Lung (tissue), 12 donors: Measurements from ENCODE around the gene DNAJB6. TPM values are rescaled to one million over a fixed set of nuclear protein-coding genes. Genes with fewer than 3 reads are reported as not detected.

Experiments used
- ATAC-seq: fragments of 200-7000 bp; cut with Tn5 transposase; one replicate; pipeline ENCODE4 v1.9.1; 2020; ENCODE audit warnings: moderate number of reproducible peaks; ENCODE audit not compliant: insufficient read depth, low FRiP score
- DNase-seq, 3 donors: peaks; one replicate each; pipeline ENCODE4 v3.0.0-alpha.2; 2013 to 2017
- H3K27ac ChIP-seq, 2 donors: one replicate each; pipeline ENCODE4 v1.5.1; 2013; ENCODE audit warnings: mild to moderate bottlenecking in 2 of 2, moderate library complexity in 2 of 2, control low read depth in 1 of 2, inconsistent platforms in 1 of 2, low read depth in 1 of 2, low read length in 1 of 2
- H3K27me3 ChIP-seq, 3 donors: one replicate each; pipeline ENCODE4 v1.5.1; 2013; ENCODE audit warnings: low read length in 2 of 3; ENCODE audit not compliant: control insufficient read depth in 3 of 3, insufficient read depth in 3 of 3
- H3K36me3 ChIP-seq, 4 donors: one replicate each; pipeline ENCODE4 v1.5.1; 2013; ENCODE audit warnings: low read length in 4 of 4, mild to moderate bottlenecking in 1 of 4, moderate library complexity in 1 of 4; ENCODE audit not compliant: control insufficient read depth in 4 of 4, insufficient read depth in 4 of 4
- H3K4me1 ChIP-seq, 5 donors: one replicate each; pipeline ENCODE4 v1.5.1; 2013; ENCODE audit warnings: low read length in 5 of 5, mild to moderate bottlenecking in 2 of 5, moderate library complexity in 1 of 5; ENCODE audit not compliant: control insufficient read depth in 5 of 5, insufficient read depth in 5 of 5
- H3K4me3 ChIP-seq: one replicate; pipeline ENCODE4 v1.5.1; 2013; ENCODE audit warnings: mild to moderate bottlenecking, control low read depth, moderate library complexity
- H3K9ac ChIP-seq, 2 donors: one replicate each; pipeline ENCODE4 v1.5.1; 2013; ENCODE audit warnings: low read length in 2 of 2, control low read depth in 1 of 2; ENCODE audit not compliant: insufficient read depth in 1 of 2
- H3K9me3 ChIP-seq, 4 donors: one replicate each; pipeline ENCODE4 v1.5.1; 2013; ENCODE audit warnings: low read length in 3 of 4, mild to moderate bottlenecking in 1 of 4, moderate library complexity in 1 of 4; ENCODE audit not compliant: control insufficient read depth in 4 of 4, insufficient read depth in 3 of 4
- WGBS, 2 donors: extraction: QIAGEN DNeasy Blood & Tissue Kit; methylation state at CpG; one replicate each; pipeline ENCODE4 v1.1.7; 2013; 5-methylcytosine and 5-hydroxymethylcytosine counted together
- polyA plus RNA-seq, 2 donors: library from polyadenylated mRNA; stranded (reverse); fragments of 200-250 nt; gene quantifications; one replicate each; pipeline ENCODE4 v1.2.1, GENCODE V29; 2013
- total RNA-seq, 2 donors: library from RNA; depleted of rRNA in 1 of 2; stranded (reverse); fragments of >200 nt in 1 of 2; gene quantifications; one replicate each; pipeline ENCODE4 v1.2.1, GENCODE V29; 2014 to 2021
- TF ChIP-seq, protein P1 (sequence below): IDR thresholded peaks from 2 replicates; pipeline ENCODE4 v1.5.1; 2012; ENCODE audit warnings: mild to moderate bottlenecking; ENCODE audit errors: control extremely low read depth, extremely low read depth
- donor health status: control.
- donor health status: control.
- donor health status: Bipolar disorder and iron deficiency.
- donor health status: healthy.
- donor health status: DM: yes; HTN: yes; CAD: no.

Gene DNAJB6
- total and polyA plus RNA-seq, 4 donors, result 58.1 to 117 (median 83.0) TPM

DNA sequence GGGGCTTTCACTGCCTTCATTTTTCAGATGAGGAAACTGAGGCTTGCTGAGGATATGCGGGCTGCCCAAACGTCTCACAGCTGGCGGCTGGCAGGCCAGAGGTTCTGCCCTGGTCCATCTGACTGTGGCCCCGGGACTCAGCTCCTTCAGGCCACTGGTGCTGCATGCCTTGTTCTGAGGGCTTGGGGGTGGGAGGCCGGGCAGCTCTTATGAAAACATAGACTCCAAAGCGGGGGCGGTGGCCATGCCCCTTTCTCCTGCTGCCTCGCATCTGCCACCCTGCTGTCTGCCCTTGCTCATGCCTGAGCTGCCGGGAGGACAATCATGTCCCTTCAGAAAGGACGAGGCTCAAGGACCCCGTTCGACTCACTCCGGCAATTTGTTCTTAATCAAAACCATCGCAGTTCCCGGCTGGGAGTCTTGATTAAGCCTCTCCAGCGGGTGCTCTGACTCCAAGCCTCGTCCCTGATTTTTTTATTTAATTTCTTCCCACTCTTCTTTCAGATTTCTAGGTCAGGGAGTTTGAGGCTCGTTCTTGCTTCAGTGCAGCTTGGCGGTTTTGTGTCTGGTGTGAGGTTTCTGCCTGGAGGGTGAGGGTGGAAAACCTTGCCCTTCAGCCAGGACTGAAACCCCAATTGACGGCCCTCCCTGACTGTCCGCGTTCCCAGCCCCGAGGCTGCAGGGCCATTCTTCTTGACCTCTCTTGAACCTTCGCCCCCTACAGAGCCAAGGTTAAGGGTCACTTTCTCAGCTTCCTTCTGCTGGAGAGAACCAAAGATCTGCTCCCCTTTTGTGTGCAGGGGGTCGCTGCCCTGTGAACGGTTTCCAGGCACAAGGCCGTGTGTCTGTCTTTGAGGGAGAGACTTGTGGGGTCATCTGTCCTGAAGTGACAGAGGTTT is 120.8 kb downstream of the DNAJB6 start:
- ATAC-seq (no peak), DNase-seq (no peak)
- Histone ChIP-seq H3K9ac (no peak overlapping the region), H3K4me3 (no peak overlapping the region), H3K4me1 (no peaks in the 10 kb centered on the region), H3K36me3 (no peaks in the 10 kb centered on the region), H3K27me3 (peaks cover 0 to 6% (median 4%) of the 10 kb centered on the region in 3 donors), H3K9me3 (peaks cover 0 to 12% (median 0%) of the 10 kb centered on the region in 4 donors), H3K27ac (no peak overlapping the region)
- WGBS, 2 donors, result 63 to 71% methylated on average over 27 of the region's 27 CpGs
- TF ChIP-seq, protein P1, sequence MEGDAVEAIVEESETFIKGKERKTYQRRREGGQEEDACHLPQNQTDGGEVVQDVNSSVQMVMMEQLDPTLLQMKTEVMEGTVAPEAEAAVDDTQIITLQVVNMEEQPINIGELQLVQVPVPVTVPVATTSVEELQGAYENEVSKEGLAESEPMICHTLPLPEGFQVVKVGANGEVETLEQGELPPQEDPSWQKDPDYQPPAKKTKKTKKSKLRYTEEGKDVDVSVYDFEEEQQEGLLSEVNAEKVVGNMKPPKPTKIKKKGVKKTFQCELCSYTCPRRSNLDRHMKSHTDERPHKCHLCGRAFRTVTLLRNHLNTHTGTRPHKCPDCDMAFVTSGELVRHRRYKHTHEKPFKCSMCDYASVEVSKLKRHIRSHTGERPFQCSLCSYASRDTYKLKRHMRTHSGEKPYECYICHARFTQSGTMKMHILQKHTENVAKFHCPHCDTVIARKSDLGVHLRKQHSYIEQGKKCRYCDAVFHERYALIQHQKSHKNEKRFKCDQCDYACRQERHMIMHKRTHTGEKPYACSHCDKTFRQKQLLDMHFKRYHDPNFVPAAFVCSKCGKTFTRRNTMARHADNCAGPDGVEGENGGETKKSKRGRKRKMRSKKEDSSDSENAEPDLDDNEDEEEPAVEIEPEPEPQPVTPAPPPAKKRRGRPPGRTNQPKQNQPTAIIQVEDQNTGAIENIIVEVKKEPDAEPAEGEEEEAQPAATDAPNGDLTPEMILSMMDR, result no peak

DNA sequence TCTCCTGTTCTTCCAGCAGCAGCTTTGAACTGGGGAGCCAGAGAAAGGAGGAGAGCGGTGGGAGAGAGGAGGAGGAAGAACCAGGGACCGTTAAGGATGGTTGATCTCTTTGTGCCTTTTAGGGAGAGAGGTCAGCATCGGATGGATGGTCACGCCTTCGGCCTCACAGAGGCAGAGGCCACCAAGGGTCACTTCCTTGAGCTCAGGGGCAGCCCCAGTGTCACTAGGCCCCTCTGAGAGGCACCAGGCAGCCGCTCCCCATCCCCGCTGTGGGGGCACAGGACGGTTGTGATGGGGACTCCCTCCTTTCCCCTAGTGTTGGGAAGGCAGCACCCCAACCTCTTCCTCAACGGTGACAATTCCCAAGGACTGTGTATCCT is 121.4 kb downstream of the DNAJB6 start:
- Histone ChIP-seq H3K9ac (no peak overlapping the region), H3K4me3 (no peak overlapping the region), H3K36me3 (no peaks in the 10 kb centered on the region), H3K4me1 (no peaks in the 10 kb centered on the region), H3K27ac (no peak overlapping the region), H3K27me3 (peaks cover 0 to 6% (median 4%) of the 10 kb centered on the region in 3 donors), H3K9me3 (peaks cover 0 to 13% (median 0%) of the 10 kb centered on the region in 4 donors)
- WGBS, 2 donors, result 78 to 86% methylated on average over 9 of the region's 9 CpGs
- ATAC-seq (no peak), DNase-seq (no peak)
- TF ChIP-seq, protein P1, result no peak

DNA sequence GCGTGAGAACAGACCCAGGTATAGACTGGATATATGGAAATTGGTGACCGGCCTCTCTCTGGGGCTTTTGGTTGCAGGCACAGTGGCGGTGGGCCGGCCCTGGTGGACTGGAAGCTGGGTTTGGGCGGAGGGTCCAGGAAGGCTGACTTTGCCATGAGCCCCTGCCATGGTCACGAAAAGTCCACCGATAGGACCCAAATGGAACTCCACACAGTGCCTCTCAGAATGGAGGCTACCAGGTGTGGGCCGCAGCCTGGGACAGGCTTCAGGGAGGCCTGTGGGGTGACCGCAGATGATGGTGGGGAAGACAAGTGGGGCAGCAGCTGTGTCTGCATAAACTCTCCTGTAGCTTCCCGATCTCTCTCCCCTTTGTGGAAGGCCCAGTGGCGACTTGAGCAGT is 123.2 kb downstream of the DNAJB6 start:
- Histone ChIP-seq H3K4me1 (no peaks in the 10 kb centered on the region), H3K9me3 (peaks cover 0 to 6% (median 0%) of the 10 kb centered on the region in 4 donors), H3K27me3 (peaks cover 0 to 10% (median 9%) of the 10 kb centered on the region in 3 donors), H3K4me3 (no peak overlapping the region), H3K27ac (no peak overlapping the region), H3K9ac (no peak overlapping the region), H3K36me3 (no peaks in the 10 kb centered on the region)
- TF ChIP-seq, protein P1, result no peak
- 94 to 97% methylated on average over 11 of the region's 11 CpGs for WGBS, 2 donors
- no peak for ATAC-seq
- DNase-seq, result no peak
